Stimulated activated CD8-positive, alpha-beta memory T cell treated with anti-CD3 and anti-CD28 coated beads, Interleukin-12 subunit alpha, Interleukin-12 subunit beta, amount 100 ng/mL, for 4 hours (primary cell): Measurements from ENCODE around the gene STAC.

ENCODE experiments used
- DNase-seq: peaks from one replicate; pipeline ENCODE4 v3.0.0-alpha.2; 2020; ENCODE audit warnings: low read depth

Gene STAC, protein sequence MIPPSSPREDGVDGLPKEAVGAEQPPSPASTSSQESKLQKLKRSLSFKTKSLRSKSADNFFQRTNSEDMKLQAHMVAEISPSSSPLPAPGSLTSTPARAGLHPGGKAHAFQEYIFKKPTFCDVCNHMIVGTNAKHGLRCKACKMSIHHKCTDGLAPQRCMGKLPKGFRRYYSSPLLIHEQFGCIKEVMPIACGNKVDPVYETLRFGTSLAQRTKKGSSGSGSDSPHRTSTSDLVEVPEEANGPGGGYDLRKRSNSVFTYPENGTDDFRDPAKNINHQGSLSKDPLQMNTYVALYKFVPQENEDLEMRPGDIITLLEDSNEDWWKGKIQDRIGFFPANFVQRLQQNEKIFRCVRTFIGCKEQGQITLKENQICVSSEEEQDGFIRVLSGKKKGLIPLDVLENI

DNA sequence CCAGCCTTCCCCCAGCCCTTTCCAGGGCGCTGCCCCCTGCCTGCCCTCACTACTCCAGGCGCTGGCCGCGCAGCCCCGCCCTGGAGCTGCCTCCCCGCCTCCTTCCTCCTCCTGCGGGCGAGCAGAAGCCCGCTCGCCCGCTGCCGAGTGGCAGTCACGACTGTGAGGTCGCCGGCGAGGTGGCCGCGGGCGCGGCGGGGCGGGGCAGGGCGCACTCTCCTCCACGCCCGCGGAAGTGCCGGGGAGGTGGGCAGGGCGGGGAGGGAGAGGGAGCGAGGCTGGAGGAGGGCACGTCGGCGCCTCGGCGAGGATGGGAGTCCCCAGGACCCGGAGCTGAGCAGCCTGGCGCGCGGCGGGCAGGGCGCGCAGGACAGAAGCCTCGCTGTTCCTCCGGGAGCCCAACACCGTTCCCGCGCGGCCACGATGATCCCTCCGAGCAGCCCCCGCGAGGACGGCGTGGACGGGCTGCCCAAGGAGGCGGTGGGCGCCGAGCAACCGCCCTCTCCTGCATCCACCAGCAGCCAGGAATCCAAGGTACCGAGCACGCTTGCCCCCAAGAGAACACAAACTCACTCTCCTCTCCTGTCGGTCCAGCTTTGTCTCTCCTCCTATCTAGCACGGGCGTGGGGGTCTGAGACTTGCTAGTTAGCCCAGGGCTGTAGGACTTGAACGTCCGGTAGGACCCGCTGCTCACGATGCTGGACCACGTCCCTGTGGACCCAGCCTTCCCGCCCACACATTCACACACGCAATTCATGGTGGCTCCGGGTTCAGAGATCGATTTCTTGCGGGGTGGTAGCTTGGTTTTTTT is at the start of gene STAC:
TSS of gene STAC (plus strand) at position 284 of the 811 bp plus-strand sequence. CDS start at position 424, 140 bp downstream.
- no peak for DNase-seq

DNA sequence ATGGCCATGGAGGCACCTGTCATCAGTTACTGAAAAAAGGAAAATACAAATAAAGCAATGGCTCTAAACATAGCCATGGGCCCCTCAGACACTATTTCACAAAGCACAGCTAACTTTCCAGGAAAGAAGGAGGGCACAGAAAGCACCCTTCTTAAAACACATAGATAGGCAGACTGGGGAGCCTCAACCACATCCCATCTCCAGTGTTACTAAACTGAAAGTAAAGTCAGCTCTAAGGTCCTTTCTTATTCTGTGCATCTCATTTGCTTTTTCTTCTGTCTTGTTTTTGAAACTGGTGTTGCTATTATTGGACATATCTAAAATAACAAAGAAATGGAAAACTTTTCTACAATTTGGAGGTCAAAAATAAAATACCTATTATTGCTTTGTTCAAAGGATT is 48.2 kb upstream of the STAC start:
- DNase-seq: no peak

DNA sequence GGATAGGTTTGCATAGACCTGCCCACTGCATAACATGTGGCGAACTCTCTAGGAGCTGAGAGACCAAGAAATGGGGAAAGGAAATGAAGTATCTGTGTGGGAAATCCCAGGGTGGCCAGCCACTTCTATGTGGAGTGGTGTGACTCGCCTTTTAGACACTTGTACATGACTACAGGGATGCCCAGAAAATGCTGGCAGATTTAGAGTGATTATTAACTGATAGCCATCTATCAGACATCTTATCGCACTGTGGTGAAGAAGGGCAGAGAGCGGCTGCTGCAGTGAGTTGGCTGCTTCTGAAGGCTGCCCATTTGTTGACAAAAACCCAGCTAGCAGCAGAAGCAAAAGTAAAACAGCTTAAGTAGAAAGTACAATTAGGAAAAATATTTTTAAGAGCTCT is 18.1 kb upstream of the STAC start:
- DNase-seq: no peak

DNA sequence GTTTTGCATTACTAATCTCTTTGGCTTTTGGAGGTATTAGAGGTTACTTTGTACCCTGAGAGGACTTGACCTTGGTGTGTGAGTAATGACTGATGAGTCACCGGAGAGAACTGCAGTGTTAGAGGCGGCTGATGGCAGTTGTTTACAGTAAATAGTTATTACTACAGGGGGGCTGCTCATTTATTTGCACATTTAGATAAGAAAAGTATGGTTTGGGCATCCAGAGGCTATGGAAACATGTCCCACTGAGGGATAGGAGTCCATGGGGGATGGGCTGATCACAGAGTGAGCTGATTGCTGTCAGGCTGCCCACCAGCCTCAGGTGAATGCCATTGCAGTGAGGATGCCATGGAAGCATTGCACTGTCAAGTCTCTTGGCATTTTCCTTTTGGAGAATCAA is 17.3 kb upstream of the STAC start:
- DNase-seq: no peak

DNA sequence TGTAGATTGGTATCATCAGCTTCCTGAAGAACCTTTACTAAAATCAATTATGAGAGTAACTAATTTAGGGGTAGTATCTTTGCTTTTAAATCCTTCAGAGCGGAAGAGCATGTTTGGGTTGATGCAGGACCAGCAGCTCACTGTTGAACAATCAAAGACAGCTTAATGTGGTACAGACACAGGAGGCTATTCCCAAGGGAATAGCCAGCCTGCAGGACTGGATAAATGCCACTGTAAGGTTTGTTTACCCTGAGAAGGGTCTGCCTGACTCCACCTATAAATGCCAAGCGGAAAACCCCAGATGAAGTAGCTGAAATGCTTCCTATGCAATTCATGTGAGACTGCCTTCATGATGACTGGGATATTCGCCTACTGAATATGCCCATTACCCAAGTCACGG is 16.0 kb upstream of the STAC start:
- no peak for DNase-seq

DNA sequence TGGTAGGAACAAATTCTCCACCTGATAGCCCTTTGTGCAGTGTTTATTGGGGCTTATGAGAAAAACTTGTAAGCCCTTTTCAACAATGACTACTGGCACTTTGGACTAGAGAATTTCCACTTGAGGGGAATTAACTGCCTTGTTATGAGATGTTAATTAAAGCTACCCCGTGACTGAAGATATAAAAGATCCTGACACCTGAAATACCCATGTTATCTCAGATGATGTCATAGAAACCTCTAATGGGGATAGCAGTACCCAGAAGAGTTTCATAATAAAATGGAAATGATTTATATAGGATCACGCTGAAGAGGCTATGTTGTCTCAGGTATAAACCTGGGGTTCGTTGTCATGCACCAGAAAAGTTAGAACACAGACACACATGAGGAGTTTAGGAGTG is 14.5 kb upstream of the STAC start:
- DNase-seq: no peak

DNA sequence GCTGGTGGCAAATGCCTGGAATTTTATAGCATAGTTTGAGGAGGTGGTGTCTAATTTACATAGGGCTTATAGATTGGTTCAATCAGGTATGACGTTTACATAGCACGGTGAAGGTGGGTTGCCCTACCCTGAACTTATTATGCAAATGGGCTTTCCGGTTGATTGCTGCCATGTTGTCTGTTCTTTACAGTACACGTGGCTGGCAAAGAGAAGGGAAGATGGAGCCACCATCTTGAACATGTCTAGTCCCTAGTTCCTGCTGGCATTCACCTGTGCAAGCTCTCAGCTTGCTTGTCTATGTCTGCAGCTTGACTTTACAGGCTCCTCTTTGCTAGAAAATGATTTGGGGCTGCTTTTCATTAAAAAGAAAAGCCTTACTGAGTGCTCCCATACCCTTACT is 14.0 kb upstream of the STAC start:
- DNase-seq: no peak

DNA sequence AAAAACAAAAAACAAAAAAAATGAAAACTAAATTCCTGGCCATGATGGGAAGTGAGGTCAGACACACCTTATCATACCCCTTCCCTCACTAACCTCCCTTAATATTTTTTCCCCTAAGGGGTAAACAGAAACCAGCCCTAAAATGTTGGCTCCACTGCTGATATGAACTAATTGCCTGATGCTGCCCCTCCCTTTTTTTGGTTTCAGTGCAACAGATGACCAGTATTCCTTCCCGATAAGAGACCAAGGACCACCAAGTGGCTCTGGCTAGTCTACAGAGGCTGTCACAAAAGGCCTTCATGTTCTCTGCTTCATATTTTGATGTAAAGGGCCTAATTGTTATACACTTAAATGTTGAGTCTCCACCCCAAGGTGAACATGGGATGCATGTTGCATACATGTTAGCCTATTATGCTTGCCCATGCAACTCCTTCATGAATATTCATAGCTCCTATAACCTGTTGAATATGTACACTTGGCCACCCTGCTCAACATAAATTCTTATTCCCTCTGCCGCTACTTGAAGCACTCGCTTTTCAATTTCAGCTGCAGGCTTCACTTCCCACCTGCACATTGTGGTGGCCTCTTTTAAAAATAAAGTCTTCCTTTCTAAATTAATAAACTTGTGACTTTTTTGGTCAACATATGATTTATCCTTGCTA is 12.3 kb upstream of the STAC start:
- no peak for DNase-seq

DNA sequence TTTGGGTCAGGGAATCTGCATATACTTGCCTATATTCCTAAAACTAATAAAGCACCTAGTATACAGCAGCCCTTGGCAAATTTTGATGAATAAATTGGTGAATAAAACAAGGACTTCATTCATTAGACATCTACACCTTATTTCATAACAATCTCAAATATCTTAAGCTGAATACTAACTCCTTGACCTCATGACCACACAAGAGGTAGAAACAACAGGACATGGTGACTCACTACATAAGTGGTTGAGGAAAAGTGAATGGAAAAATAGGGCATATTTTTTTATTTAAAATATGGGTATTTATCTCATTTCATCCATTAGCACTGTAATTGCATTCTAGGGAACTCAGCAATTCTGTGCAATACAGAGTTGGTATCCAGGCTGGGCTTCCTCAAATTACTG is 7.8 kb upstream of the STAC start:
- DNase-seq: no peak

DNA sequence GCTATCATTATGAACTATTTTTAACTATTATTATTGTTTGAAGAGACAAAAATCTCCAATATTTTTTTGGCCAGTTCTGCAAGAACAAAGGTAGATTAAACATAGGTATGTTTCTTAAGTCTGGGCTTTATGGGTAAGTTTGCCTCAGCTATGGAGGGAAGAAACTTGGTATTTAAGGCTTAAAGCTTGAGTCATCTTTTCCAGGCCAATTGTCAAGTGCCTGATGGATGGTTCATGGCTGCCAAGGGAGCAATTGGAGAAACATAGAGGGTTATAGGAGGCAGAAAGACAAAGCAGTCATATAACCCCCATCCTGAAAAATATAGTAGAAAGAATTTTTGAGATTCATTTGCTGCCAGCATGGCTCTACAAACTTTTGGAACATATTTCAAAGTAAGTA is 7.2 kb upstream of the STAC start:
- no peak for DNase-seq

DNA sequence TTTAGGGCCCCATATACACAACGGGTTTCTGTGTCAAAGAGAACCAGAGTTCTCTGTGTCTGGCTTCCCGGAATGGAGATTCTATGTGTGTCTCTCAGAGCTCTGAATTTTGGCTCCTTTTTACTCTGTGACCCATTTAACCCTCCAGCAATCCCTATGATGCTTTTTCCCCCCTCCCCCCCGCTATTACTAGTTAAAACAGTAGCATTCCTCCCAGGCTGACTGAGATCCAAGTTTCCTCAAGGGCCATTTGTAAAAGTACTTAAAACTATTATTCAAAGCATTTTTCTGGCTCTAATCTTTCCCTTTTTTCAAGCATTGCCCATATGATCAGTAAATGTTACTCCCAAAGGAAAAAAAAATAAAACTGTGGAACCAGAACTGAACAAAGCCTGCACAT is 6.6 kb upstream of the STAC start:
- no peak for DNase-seq

DNA sequence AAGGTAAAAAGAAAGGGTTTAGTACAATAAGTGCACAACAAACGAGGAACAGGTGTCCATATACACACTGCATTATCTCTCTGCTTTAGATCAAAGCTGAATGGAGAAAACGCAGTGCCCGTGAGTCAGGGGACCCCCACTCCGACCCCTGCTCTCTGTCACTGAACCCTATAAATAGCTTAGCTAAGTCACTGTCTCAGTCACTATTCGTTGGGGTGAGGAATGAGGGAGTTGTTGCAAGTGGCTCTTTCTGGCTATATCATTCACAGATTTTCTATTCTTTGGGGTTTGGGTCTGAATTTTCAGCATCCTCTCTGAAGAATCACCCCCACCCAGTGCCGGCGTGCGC is 458 bp upstream of the STAC start:
- no peak for DNase-seq

DNA sequence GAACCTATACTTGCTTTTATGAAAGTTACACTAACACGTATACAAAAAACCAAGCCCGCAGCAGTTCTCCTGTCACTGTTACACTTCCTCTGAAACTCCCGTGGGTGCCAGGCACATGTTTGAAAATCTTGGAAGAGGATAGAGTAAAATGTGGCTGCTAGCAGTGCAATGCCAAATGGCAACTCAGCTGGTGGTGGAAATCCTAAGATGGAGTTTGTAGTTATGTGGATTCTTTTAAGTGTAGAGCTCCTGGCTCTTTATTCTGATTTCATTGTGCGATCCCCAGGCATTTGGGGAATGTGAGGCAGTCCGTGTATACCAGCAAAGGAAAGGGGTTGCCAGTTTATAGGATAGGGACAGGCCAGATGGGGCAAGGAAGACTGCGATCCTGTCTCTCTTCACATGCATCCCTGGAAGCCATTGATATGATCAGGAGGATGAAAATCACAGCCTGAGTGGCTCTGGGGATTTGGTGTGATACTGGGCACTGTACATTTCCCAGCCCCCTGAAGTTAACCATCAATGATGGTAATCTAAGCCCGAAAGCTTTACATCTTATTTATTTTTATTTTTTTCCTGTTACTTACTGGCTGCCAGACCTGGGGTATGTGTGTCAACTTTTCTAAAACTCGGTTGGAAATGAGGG is 1.1 kb downstream of the STAC start:
- DNase-seq: no peak

DNA sequence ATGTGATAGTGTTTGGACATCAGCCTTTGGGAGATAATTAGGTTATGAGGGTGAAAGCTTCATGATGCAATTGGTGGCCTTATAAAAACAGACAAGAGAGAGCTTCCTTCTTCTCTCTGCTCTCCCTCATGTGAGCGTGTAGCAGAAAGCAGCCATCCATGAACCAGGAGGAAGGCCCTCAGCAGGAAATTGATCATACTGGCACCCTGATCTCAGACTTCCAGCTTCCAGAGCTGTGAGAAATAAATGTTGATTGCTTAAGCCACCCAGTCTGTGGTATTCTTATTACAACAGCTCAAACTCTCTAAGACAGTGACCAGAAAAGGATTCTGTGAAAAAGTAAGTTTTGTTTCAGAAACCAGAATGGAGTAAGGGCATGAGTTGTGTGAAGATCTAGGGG is 13.3 kb downstream of the STAC start:
- no peak for DNase-seq

DNA sequence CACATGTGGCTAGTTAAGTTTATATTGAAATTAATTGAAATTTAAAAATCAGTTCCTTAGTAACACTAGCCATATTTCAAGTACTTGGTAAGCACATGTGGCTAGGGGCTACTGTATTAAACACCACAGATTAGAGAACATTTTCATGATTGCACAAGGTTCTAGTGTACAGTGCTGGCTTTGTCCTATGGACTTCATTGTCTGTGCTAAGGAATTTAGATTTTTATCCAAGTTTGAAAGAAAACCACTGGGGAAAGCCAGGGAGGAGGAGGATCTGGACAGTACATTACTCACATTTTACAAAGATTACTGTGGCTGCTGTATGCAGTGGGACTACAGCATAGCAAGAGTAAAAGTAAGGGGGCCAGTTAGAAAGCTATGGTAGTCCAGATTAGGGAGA is 13.9 kb downstream of the STAC start:
- DNase-seq: no peak

DNA sequence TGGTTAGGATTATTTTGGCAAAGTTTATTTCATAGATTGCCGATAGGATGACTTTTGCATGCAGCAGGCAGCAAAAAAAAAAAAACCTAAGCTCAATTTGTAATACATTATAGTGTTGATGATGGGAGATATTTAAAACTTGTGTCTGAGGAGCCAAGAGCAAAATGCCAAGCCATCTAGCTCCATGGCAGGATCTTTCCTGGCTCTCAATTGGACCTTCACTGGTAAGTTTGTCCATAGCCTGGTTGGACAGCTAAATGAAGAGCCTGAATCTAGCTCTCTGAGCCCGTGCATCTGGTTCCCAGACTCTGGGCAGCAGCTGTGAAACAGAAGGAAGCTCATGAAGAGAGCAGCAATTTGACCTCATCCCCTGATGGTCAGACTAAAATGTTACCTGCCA is 17.5 kb downstream of the STAC start:
- no peak for DNase-seq

DNA sequence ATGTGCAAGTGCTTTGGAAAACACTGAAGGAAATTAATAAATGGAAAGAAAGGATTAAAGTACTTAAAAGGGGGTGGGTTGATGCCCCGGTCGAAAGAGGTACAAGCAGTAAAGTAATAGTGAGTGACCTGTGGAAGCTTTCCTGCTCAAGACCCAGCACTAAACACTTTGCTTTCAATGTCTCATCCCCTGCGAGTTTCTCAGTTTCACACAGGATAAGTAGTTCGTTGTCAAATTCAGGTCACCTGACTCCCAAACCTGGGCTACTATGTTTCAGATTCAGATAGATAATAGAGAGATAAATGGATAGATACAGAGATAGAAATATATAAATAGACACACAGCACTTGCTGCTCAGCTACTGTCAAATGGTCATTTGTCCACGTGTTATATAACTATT is 19.6 kb downstream of the STAC start:
- DNase-seq: no peak

DNA sequence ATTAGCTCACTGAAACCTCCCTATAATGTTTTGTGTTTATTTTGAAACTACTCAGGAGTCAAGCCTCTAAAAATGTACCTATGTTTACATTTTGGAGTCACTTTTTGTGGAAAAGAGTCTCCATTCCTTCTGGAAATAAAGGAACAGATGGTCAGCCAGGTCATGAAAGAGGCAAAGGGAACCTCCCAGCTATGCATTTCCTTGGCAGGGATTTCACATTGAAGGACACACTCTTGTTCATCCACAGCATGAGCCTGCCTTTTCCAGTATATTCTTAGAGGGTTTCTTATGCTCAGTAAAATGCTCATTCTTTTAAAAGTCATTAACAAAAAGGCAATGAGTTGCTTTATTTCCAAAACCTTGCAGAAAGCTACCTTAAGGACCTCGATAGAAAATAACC is 20.8 kb downstream of the STAC start:
- no peak for DNase-seq

DNA sequence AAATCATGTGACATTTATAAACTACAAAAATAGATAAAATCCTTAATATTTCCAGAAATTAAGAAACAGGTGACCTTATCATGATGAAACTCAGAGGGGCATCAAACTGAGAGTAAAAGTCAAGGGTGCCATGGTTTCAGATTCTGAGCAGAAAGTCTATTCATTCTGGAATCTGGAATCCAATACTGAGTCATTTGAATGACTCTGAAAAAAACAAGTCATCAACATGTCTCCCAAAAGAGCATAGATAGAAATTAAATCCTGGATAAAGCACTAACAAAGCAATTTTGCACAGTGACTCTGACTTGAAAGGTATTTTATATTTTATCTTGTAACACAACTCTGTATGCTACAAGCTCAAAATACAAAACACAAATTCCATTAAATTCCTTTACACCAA is 23.4 kb downstream of the STAC start:
- DNase-seq: no peak

DNA sequence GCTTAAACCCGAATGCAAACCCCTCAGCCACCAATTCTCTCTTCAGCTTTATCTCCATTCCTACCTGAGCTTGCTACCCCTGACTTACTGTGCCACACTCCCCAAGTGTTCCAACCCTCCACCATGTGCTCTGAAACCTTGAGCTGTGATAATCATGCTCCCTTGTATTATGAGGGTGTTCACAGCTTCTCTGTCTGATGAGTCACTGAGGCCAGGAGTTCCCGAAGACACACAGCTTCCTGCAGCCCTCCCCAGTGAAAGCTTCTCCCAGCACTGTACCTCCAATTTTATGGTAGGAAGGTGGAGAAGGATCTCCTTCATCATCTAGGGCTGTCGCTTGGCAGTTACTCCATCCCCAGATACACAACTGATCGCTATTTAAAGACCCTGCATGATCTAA is 24.9 kb downstream of the STAC start:
- no peak for DNase-seq

DNA sequence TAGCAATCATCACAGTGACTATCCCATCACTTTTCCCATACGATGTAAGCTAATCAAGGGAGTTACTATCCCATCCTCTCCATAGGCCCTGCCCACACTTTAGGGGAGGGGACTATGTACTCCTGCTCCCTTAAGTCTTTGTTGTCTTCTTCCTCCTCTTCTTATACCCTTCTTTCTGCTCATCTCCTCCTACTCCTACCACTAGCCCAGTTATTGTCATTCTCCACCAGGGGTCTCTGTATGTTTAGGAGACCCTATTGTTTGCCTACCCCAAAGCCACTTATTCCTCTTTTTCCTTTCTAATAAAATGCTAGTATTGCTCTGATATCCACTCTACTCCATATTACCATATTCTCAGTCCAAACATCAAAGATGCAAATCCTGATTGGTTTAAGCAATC is 27.8 kb downstream of the STAC start:
- no peak for DNase-seq

DNA sequence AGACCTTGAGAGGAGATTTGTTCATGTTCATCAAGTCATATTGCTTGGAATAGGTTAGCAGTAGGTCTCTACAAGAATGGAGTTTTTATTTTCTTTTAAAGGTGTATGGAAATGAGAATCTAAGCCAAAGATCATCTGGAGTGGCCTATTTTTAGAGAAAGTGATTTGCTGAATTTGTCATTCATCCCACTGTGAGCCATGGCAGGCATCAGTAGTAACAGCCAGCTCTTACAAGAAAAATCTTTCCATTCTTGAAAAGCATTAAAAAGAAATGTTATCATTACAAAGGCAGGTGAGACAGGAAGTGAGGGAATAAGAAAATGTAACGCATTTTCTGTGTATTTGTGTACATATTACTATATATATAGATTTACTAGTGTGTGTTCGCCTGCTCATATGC is 29.6 kb downstream of the STAC start:
- no peak for DNase-seq

DNA sequence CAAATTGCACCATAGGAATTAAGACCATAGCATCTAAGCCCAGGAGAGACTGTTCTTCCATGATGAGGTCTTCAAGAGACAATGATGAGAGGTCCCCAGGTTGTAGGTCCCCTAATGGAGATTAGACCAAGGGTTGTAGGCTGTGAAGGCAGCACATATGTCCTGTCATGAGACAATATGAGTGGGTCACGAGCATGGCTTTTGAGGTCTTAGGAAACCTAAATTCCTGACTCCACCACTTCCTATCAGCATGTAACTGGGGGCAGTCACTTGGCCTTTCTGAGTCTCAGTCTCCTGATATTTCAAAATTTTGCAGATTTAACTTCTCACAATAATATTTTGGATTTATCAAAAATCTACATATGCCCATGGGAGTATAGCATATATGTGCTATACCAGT is 31.3 kb downstream of the STAC start:
- no peak for DNase-seq
